H1 (cell line): ENCODE data around the gene STK32C. TPM values are rescaled to one million over a fixed set of nuclear protein-coding genes. Genes with fewer than 3 reads are reported as not detected.

Source experiments
- BCL11A ChIP-seq, 2 experiments: IDR thresholded peaks; one replicate each; pipeline ENCODE4 v1.6.1; 2011; ENCODE audit warnings: low read depth in 2 of 2, low read length in 2 of 2, mild to moderate bottlenecking in 2 of 2
- CHD7 ChIP-seq: fragments of 300-600 bp; sonication (generic); IDR thresholded peaks from 2 replicates; pipeline ENCODE4 v1.7.1; 2012; ENCODE audit warnings: low read length, moderate library complexity, mild to moderate bottlenecking, inconsistent platforms; ENCODE audit not compliant: insufficient replicate concordance
- KDM4A ChIP-seq: IDR thresholded peaks from one replicate; pipeline ENCODE4 v1.7.1; 2012; ENCODE audit warnings: low read depth, mild to moderate bottlenecking, moderate library complexity, low read length, inconsistent platforms; ENCODE audit not compliant: severe bottlenecking
- KDM5A ChIP-seq: fragments of 200-600 bp; IDR thresholded peaks from 2 replicates; pipeline ENCODE4 v1.7.1; 2012; ENCODE audit warnings: mild to moderate bottlenecking, low read length, inconsistent platforms, mixed read lengths
- MAFK ChIP-seq: IDR thresholded peaks from 2 replicates; pipeline ENCODE4 v1.6.1; 2012; ENCODE audit warnings: low read depth, mild to moderate bottlenecking, improper control_type of control experiment, low read length
- SIN3A ChIP-seq, 2 experiments: IDR thresholded peaks in 1 of 2; conservative IDR thresholded peaks in 1 of 2; 2 replicates each; pipeline ENCODE4 v1.6.1; 2011 to 2012; ENCODE audit warnings: low read length in 2 of 2, improper control_type of control experiment in 1 of 2, low read depth in 1 of 2, mild to moderate bottlenecking in 1 of 2
- TBP ChIP-seq: IDR thresholded peaks from 2 replicates; pipeline ENCODE4 v1.6.1; 2011; ENCODE audit warnings: low read depth, low read length, improper control_type of control experiment
- ZNF274 ChIP-seq: IDR thresholded peaks from 2 replicates; pipeline ENCODE4 v1.7.0; 2012; ENCODE audit warnings: low read length, borderline replicate concordance; ENCODE audit errors: extremely low read depth
- polyA plus RNA-seq, 7 experiments: library from polyadenylated mRNA; depleted of rRNA in 3 of 7; stranded (reverse) in 5 of 7; unstranded in 2 of 7; fragments of >200 nt in 5 of 7; fragments of 200-250 nt in 2 of 7; gene quantifications; 1 replicate in 5 of 7; 2 replicates in 1 of 7; 4 replicates in 1 of 7; pipeline versions ENCODE4 v1.2.1 to v1.2.3, GENCODE V29; 2011 to 2013; ENCODE audit warnings: missing spikeins in 2 of 7, mixed read lengths in 2 of 7
- total RNA-seq: library from RNA; stranded (reverse); fragmentation: NEBNext Ultra II Directional; extraction: Animal tissue kit (Norgen Biotek cat#: 25700); gene quantifications from 2 replicates; pipeline ENCODE4 v1.2.1, GENCODE V29; 2021

STK32C gene
- total and polyA plus RNA-seq, 2 of the 8 experiments (the other 6 are each of a cell fraction or from before 2014, with no cell fraction given): 10.6 to 15.6 TPM

- no peak for TF ChIP-seq CHD7
- TF ChIP-seq TBP: no peak
- TF ChIP-seq KDM4A: no peak
- TF ChIP-seq MAFK: no peak
- no peak for TF ChIP-seq KDM5A
- no peak for TF ChIP-seq BCL11A (IDR thresholded peaks at IDR 0.05; ENCODE audit: low read depth in 2 of 2, low read length in 2 of 2)
- TF ChIP-seq SIN3A (conservative IDR thresholded peaks at IDR 0.05 in 1 of 2, IDR thresholded peaks at IDR 0.05 in 1 of 2; ENCODE audit: low read depth in 1 of 2, low read length in 2 of 2): no peak
- TF ChIP-seq ZNF274: no peak
Observed at GRCh38 chr10:132247943-132248342, 59.8 kb downstream of the STK32C start (continued).
